ENCODE data around the gene CLRN3. TPM values are rescaled to one million over a fixed set of nuclear protein-coding genes. Genes with fewer than 3 reads are reported as not detected.

CLRN3 gene
- total and polyA plus RNA-seq, 2 of the 8 experiments (the other 6 are each of a cell fraction or from before 2014, with no cell fraction given): not detected

GRCh38 chr10:127905001-127905847 is 12.5 kb upstream of the CLRN3 start:
- no peaks in the 10 kb centered on the region for H3K79me2 ChIP-seq (ENCODE audit: control insufficient read depth in 1 of 2, insufficient read depth in 2 of 2, low read length in 2 of 2)
- H4K5ac ChIP-seq (ENCODE audit: insufficient read length, low read depth, low read length): no peak overlapping the region
- H2BK20ac ChIP-seq (ENCODE audit: low read length): no peak overlapping the region
- H3K23ac ChIP-seq (ENCODE audit: insufficient read length): no peak overlapping the region
- H4K8ac ChIP-seq (ENCODE audit: extremely low read depth, insufficient read depth, low read length): no peak overlapping the region; the same call in 1 of the 2 replicates
- H3K14ac ChIP-seq (ENCODE audit: insufficient read length): no peak overlapping the region
- peaks cover 3 to 23% (median 15%) of the 10 kb centered on the region in 4 experiments for H3K27me3 ChIP-seq (replicated peaks in 1 of 4; ENCODE audit: control insufficient read depth in 3 of 4, extremely low read depth in 1 of 4, insufficient read depth in 3 of 4, low read length in 3 of 4)
- H2BK12ac ChIP-seq (ENCODE audit: low read depth, low read length): no peak overlapping the region
- peaks cover 3% of the 10 kb centered on the region; the same call in 1 of the 2 replicates for H3K23me2 ChIP-seq (ENCODE audit: low read depth, low read length)
- no peak overlapping the region for H3K18ac ChIP-seq (ENCODE audit: extremely low read depth, low read length)
- no peaks in the 10 kb centered on the region for H4K20me1 ChIP-seq (replicated peaks in 1 of 2; ENCODE audit: control insufficient read depth in 1 of 2, insufficient read depth in 2 of 2, low read length in 2 of 2)
- peaks cover 0 to 3% (median 1%) of the 10 kb centered on the region in 4 experiments; a peak in 5 of 7 replicates for H3K4me1 ChIP-seq (replicated peaks in 1 of 4; ENCODE audit: control insufficient read depth in 3 of 4, insufficient read depth in 4 of 4, low read length in 3 of 4)
- FAIRE-seq (no peak), DNase-seq (ENCODE audit: low read depth in 1 of 2, low spot score in 2 of 2) (peak in 1 of 2 experiments; percentile 20)
- no peak overlapping the region for H2AK5ac ChIP-seq (ENCODE audit: low read depth, low read length)
- TF ChIP-seq CEBPB (IDR thresholded peaks at IDR 0.05; ENCODE audit: low read depth, low read length) (no peak), RBBP5 (IDR thresholded peaks at IDR 0.05; ENCODE audit: borderline replicate concordance, low read depth, low read length) (no peak), EP300 (IDR thresholded peaks at IDR 0.05; ENCODE audit: borderline replicate concordance in 1 of 2, low read depth in 2 of 2, low read length in 2 of 2) (no peak), CTCF (IDR thresholded peaks at IDR 0.05; ENCODE audit: control extremely low read depth in 1 of 3, insufficient read depth in 1 of 3, low read depth in 1 of 3, low read length in 3 of 3) (no peak), KDM1A (IDR thresholded peaks at IDR 0.05; ENCODE audit: borderline replicate concordance, low read length) (no peak), KDM5A (IDR thresholded peaks at IDR 0.05; ENCODE audit: low read length) (no peak), RAD21 (IDR thresholded peaks at IDR 0.05 in 1 of 2, conservative IDR thresholded peaks at IDR 0.05 in 1 of 2; ENCODE audit: low read depth in 2 of 2, low read length in 2 of 2) (no peak)
- CTCF ChIA-PET (ENCODE audit: partially characterized antibody): interaction anchor here (0.8 to 5.3 kb wide), 39 partner anchors 8 to 212 kb away, joined by 3 to 83 read pairs (median 5); partner anchors contain the start of gene CLRN3
- H3K27ac ChIP-seq (ENCODE audit: low read depth, low read length): no peak overlapping the region
- H3K56ac ChIP-seq (replicated peaks; ENCODE audit: insufficient read length, low read depth, low read length): no peak overlapping the region
- H2AFZ ChIP-seq (ENCODE audit: low read length): no peak overlapping the region
- no peak overlapping the region for H3K4ac ChIP-seq (replicated peaks; ENCODE audit: insufficient read length, low read depth, low read length)
- H2BK120ac ChIP-seq (replicated peaks; ENCODE audit: low read depth, low read length): no peak overlapping the region
- no peak overlapping the region for H4K91ac ChIP-seq (replicated peaks; ENCODE audit: insufficient read length, low read length)
- H2BK15ac ChIP-seq (ENCODE audit: low read length): no peak overlapping the region
- no peak overlapping the region for H3K9ac ChIP-seq (replicated peaks in 1 of 4; ENCODE audit: extremely low read depth in 1 of 4, low read depth in 3 of 4, low read length in 3 of 4)
- H3K79me1 ChIP-seq (ENCODE audit: low read depth, low read length): no peaks in the 10 kb centered on the region
- no peak overlapping the region for H2BK5ac ChIP-seq (ENCODE audit: low read depth, low read length)
- H3K9me3 ChIP-seq (ENCODE audit: insufficient read depth in 2 of 2, low read depth in 1 of 2, low read length in 1 of 2): no peaks in the 10 kb centered on the region
- H3K4me2 ChIP-seq (ENCODE audit: insufficient read depth in 1 of 2, low read depth in 2 of 2, low read length in 2 of 2): no peak overlapping the region
- POLR2A ChIA-PET (ENCODE audit: partially characterized antibody): no interaction called here
- H3K36me3 ChIP-seq (ENCODE audit: control insufficient read depth in 2 of 4, insufficient read depth in 4 of 4, low read length in 3 of 4): no peaks in the 10 kb centered on the region
- H3K4me3 ChIP-seq (ENCODE audit: extremely low read depth in 1 of 4, insufficient read depth in 2 of 4, low read depth in 3 of 4, low read length in 4 of 4): no peak overlapping the region
- 84% methylated on average over 14 of the region's 14 CpGs; no CpG with 5 or more reads in 1 of the 2 experiments for WGBS, 2 experiments (ENCODE audit: extremely low coverage in 1 of 2, insufficient coverage in 1 of 2, insufficient read length in 1 of 2, insufficient replicate concordance in 2 of 2, low coverage in 1 of 2, low lambda C conversion rate in 2 of 2, missing lambda C conversion rate in 1 of 2)

Data from H1 (cell line).